Kidney capillary endothelial cell (primary cell): ENCODE results near the gene ZNF148.

Source experiments
- DNase-seq: peaks from one replicate; pipeline ENCODE4 v3.0.0-alpha.2; 2018; ENCODE audit warnings: low spot score

Gene ZNF148

GRCh38 chr3:125280668-125281361 lies 94.3 kb downstream of the ZNF148 start:
- peak; percentile 58 for DNase-seq

DNA sequence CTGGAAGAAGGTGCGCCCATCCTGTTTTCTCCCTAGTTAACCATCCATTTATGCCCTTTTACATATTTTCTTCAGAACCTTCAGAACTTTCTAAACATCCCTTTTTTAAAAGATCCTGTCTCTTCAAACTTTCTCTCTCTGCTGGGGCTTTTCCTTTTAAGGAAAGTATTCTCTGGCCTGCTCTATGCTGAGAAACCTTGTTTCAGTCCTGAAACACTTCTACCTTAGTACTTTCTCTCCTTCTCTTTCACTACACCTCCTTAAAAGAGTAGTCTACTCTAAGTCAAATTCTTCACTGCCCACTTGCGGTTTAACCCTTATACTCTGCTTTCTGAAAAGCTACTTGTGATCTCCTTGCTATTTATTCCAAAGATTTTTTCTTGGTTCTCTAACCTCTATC lies 97.0 kb downstream of the ZNF148 start:
- DNase-seq, result no peak

DNA sequence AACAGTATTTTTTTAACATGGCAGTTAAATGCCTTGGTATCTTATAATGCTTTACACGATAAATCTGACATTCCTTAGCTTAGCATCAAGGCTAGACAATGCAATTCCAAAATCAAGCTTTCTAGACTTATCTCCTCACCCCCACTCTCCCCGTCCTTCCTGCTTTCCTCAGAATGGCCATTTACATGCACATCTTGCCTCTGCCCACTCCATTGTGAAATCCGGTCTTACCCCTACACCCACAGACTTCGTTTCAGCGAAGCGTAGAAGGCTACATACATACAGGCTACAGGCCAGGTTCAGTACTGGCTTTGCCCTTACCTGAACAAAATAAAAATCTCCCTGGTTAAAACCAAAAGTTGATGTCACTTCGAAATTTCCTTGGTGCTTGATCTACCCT lies 104.0 kb downstream of the ZNF148 start:
- DNase-seq, result no peak

DNA sequence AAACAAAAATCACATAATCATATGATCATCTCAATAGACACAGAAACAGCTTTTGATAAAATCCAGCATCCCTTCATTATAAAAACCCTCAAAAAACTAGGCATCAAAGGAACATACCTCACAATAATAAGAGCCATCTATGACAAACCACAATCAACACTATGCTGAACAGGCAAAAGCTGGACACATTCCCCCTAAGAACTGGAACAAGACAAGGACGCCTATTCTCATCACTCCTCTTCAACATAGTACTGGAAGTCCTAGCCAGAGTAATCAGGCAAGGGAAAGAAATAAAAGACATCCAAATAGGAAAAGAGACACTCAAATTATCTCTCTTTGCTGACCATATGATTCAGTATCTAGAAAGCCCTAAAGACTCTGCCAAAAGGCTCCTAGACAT lies 107.7 kb downstream of the ZNF148 start:
- no peak for DNase-seq

- DNase-seq, result no peak
Measured at GRCh38 chr3:125266971-125267370, 108.2 kb downstream of the ZNF148 start.

DNA sequence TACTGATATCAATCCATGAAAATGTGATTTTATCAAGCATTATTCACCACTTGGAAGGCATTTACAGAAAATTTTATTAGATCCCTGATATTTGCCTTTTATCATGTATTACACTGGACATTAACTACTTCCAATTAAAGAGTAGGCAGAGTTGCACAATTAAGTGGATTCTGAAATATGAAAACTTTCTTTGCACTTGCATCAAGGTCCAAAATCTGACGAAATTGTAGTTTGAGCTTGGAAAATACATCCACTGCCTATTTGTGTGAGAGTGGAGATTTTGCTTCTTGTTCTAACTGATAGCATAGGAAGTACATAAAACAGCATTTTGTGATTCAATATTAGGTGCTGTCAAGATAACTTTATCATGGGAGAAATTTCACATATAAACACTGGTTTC lies 113.0 kb downstream of the ZNF148 start:
- DNase-seq, result no peak

DNA sequence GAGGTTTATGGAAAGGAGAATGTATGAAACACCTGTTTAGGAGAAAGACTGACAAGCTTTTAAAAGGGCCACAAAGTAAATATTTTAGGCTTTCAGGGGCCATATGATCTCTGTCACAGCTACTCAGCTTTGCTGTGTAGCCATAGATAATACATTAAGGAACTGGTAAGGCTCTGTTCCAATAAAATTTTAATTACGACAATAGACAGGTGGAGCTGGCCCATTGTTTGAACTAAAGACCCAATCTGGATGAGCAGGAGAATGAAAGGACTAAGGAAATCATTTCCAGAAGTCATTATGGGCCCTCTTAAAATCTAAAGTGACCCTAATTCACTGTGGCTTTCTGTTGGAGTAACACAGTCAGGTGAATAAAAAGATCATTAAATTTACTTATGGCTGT lies 114.1 kb downstream of the ZNF148 start:
- no peak for DNase-seq

DNA sequence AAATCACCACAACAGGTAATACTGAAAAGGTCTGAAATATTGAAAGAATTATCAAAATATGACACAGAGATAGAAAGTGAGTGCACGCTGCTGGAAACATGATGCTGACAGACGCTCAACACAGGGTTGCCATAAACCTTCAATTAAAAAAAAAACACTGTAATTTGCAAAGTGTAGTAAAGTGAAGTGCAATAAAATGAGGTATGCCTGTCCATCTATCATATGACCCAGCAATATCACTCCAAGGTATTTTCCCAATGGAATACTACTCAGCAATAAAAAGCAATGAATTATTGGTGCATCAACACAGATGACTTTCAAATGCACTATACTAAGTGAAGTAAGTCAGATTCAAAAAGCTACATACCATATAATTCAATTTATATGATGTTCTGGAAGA lies 115.0 kb downstream of the ZNF148 start:
- DNase-seq, result no peak

GRCh38 chr3:125257536-125257935 lies 117.6 kb downstream of the ZNF148 start:
- peak; percentile 39 for DNase-seq

- no peak for DNase-seq
Measured at GRCh38 chr3:125256675-125257074, 118.5 kb downstream of the ZNF148 start.

DNA sequence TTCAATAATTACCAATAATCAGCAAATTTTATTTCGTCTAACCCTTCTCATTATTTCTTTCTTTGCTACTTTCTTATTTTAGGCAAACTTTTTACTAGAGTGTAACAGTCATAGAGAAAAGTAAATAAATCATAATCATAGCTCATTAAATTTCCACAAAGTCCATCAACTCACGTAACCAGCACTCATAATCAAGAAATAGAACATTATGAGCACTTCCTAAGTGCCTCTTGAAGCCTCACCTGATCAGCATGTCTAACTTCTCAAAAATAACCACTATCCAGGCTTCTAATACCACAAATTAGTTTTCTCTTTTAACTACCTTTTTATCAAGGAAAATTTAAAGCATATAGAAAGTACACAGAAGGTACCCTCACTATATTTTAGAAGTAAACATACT lies 124.2 kb downstream of the ZNF148 start:
- DNase-seq, result no peak

- DNase-seq, result no peak
Measured at GRCh38 chr3:125246237-125246636, 128.9 kb downstream of the ZNF148 start.

GRCh38 chr3:125245521-125245920 lies 129.6 kb downstream of the ZNF148 start:
- no peak for DNase-seq

GRCh38 chr3:125240496-125240895 lies 134.6 kb downstream of the ZNF148 start:
- DNase-seq, result no peak

DNA sequence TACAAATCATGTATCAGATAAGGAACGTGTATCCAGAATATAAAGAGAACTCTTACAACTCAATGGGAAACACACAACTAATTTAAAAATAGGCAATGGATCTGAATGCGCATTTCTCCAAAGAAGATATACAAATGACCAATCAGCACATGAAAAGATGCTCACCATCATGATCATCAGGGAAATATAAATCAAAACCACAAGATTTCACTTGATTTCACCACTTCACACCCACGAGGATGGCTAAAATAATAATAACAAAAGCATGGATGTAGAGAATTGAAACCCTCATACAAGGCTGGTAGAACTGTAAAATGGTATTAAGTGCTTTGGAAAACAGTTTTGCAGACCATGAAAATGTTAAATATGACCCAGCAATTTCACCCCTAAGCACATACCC lies 135.9 kb downstream of the ZNF148 start:
- DNase-seq, result no peak

DNA sequence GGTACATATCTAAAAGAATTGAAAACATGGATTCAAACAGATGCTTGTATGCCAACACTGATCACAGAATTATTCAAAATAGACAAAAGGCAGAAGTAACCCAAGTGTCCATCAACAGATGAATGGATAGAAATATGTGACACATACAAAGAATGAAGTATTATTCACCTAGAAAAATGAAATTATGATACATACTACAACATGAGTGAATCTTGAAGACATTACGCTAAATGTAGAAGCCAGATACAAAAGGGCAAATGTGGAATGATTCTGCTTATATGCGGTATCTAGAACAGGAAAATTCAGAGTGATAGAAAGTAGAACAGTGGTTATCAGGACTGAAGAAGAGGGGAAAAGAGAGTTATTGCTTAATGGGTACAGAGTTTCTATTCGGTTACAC lies 136.4 kb downstream of the ZNF148 start:
- DNase-seq, result no peak

GRCh38 chr3:125236331-125236903 lies 138.7 kb downstream of the ZNF148 start:
- no peak for DNase-seq

DNA sequence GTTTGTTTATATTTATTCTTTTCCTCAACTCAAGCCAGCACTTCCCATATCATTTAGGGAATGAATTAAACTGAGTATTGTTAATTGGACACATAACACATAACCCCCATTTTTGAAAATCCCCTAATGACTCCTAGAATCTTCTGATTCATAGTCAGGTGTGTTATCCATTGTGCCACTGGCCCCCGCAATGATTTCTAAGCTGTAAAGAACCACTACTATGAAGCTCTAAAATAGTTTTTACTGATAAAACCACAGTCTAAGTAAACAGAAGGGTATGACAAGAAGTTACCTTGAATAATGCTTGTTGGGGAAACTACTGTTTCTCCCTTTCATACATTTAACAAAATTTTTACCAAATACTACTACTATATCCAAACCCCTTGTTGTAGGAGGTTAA lies 140.3 kb downstream of the ZNF148 start:
- no peak for DNase-seq

GRCh38 chr3:125232401-125232800 lies 142.7 kb downstream of the ZNF148 start:
- DNase-seq, result no peak

DNA sequence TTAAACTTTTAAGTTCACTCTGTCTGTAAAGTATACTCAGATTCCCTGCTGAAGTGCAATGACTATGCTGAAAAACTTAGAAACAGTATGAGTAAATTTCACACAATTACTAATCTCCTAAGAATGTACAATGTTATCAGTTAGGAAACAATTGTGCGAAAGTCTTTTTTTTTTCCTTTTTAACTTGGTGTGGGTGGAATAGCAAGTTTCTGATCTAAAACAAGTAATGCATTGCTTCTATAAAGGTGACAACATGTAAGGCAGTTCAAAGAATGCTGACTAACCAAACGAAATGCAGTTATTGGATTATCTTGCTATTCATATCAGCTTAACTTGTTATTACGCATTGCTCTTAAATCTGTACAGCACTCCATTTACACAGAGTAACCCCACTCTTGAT lies 143.2 kb downstream of the ZNF148 start:
- DNase-seq, result peak; percentile 52

GRCh38 chr3:125229707-125230106 lies 145.4 kb downstream of the ZNF148 start:
- no peak for DNase-seq

DNA sequence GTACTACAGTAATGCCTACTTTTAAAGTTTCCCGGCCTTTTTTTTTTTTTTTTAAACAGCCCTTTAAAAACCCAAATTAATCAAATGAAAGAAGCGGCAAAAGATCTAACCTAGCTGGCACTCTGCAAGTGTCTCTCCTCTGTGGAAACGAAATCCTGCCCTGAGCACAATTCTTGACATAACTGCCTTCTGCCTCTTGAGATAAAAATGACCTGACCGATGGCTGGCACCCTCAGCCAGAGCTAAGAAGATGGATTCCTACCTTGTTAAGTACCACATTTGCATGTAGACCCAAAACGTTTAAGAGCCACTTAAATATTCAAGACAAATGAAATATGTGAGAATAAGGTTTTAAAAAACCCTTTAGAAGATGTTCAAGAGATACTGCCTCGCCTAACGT lies 146.0 kb downstream of the ZNF148 start:
- DNase-seq, result no peak

DNA sequence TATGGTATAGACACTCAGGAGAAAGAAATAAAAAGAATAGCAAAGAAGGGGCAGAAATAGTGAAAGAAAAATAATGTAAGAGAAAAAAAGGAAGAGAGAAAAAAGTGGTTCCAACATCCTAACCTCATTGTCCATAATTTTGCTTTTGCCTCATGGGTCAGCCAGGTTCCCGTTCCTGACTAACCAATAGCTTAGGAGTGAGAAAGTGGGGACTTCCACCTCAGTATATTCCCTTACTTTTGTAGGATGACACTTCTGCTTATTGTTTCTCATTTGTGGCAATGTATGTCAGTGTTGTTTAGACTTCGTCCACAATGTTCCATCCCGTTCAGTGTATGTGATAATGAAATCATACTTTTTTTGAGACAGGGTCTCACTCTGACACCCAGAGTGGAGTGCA lies 153.3 kb downstream of the ZNF148 start:
- no peak for DNase-seq

DNA sequence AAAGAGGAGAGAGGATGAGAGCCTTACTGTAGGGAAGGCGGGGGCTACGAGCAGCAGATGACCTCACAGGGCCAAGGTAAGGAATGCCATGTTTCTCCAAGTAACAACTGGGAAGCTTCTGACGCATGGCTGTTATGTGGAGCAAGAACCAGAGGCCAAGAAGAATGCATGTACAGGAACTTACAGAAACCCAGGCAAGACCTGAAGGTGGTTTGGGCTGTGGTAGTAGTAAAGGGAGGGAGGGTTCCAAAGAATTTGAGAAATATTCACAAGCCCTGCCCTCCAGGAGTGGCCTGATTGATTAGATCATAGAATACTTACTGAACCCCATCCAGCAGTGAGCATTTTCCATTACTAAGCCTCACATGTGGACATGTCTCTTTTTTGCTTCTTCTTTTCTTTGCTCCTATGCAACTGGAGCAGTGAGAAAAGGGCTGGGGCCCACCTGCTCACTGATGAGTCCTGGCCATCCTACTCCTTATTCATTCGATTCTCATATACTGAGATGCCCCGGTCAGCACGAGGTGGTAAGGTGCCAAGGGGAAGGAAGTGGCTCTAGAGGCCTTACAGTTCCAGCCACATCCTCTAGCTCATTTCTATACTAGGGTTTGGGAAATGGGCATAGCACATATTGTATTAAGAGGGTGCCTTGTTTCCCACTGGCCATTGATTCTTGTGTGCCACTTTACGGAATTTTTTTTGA lies 154.2 kb downstream of the ZNF148 start:
- no peak for DNase-seq
